Measurements from ENCODE around the gene ITIH4.

- TF ChIP-seq CTCF (conservative IDR thresholded peaks at IDR 0.05; ENCODE audit: low read depth, low read length) (no peak), EZH2 (IDR thresholded peaks at IDR 0.05; ENCODE audit: low read length, unreplicated experiment) (no peak), EZH2phosphoT487 (IDR thresholded peaks at IDR 0.05; ENCODE audit: borderline replicate concordance, low read length) (no peak)
Observed at GRCh38 chr3:52777127-52777958, 53.1 kb downstream of the ITIH4 start, which contains the start of gene ITIH1.

Data from PC-3 (cell line).